COLO668 (cell line): ENCODE measurements around the gene EXOC7.

Source experiments
- DNase-seq: peaks from one replicate; lab custom pipeline; 2025; ENCODE audit not compliant: unreplicated experiment; lab: John Stamatoyannopoulos, UW

EXOC7 gene

GRCh38 chr17:76121932-76122430 lies 18.4 kb upstream of the EXOC7 start:
- DNase-seq: no peak

GRCh38 chr17:76120658-76121008 lies 17.0 kb upstream of the EXOC7 start:
- no peak for DNase-seq

- DNase-seq: no peak
These were observed 16.1 kb upstream of the EXOC7 start for GRCh38 chr17:76119409-76120371.

- no peak for DNase-seq
These were observed 11.7 kb upstream of the EXOC7 start for GRCh38 chr17:76115138-76115754.

GRCh38 chr17:76111956-76112355 lies 8.4 kb upstream of the EXOC7 start:
- no peak for DNase-seq

- DNase-seq: no peak
These were observed 3.9 kb upstream of the EXOC7 start for GRCh38 chr17:76107509-76107908.

GRCh38 chr17:76106703-76107102 lies 3.1 kb upstream of the EXOC7 start:
- DNase-seq: no peak

GRCh38 chr17:76104896-76105231 lies 1.3 kb upstream of the EXOC7 start:
- DNase-seq: no peak

- DNase-seq: no peak
These were observed 731 bp upstream of the EXOC7 start for GRCh38 chr17:76104140-76104895.

- no peak for DNase-seq
These were observed 678 bp downstream of the EXOC7 start for GRCh38 chr17:76102944-76103273.

- no peak for DNase-seq
These were observed 5.8 kb downstream of the EXOC7 start for GRCh38 chr17:76097716-76098295.

GRCh38 chr17:76095943-76096342 lies 7.6 kb downstream of the EXOC7 start:
- no peak for DNase-seq

- no peak for DNase-seq
These were observed 9.5 kb downstream of the EXOC7 start for GRCh38 chr17:76094046-76094445.

GRCh38 chr17:76092526-76093413 lies 10.8 kb downstream of the EXOC7 start:
- no peak for DNase-seq

- no peak for DNase-seq
These were observed 11.9 kb downstream of the EXOC7 start for GRCh38 chr17:76091526-76092286.

GRCh38 chr17:76090517-76091129 lies 13.0 kb downstream of the EXOC7 start:
- no peak for DNase-seq

GRCh38 chr17:76089680-76090516 lies 13.7 kb downstream of the EXOC7 start:
- no peak for DNase-seq

GRCh38 chr17:76088868-76089576 lies 14.6 kb downstream of the EXOC7 start:
- DNase-seq: no peak
